Thoracic aorta (tissue), 2 donors: ENCODE results near the gene MAGEF1. TPM values are rescaled to one million over a fixed set of nuclear protein-coding genes. Genes with fewer than 3 reads are reported as not detected.

Source experiments
- ATAC-seq: fragments of 150-250 bp; one replicate; pipeline ENCODE4 v1.8.0; 2017; ENCODE audit warnings: low read depth; ENCODE audit not compliant: insufficient number of reproducible peaks, low FRiP score
- DNase-seq: peaks from one replicate; pipeline ENCODE4 v3.0.0-alpha.2; 2020; ENCODE audit warnings: low spot score
- H3K27ac ChIP-seq, 2 donors: fragments of 200-600 bp; sonication (generic); 1 replicate in 1 of 2; 2 replicates in 1 of 2; pipeline ENCODE4 v1.5.1; 2016; ENCODE audit warnings: mild to moderate bottlenecking in 2 of 2, moderate library complexity in 2 of 2
- H3K27me3 ChIP-seq: fragments of 200-600 bp; sonication (generic); replicated peaks from 2 replicates; pipeline ENCODE4 v1.6.0; 2016; ENCODE audit warnings: mild to moderate bottlenecking; ENCODE audit not compliant: insufficient read depth
- H3K36me3 ChIP-seq: fragments of 200-600 bp; sonication (generic); one replicate; pipeline ENCODE4 v1.5.1; 2016
- H3K4me1 ChIP-seq, 2 donors: fragments of 200-600 bp; sonication (generic); 1 replicate in 1 of 2; 2 replicates in 1 of 2; pipeline versions ENCODE4 v1.5.1 to v1.6.0; 2016; ENCODE audit warnings: low read depth in 2 of 2, mild to moderate bottlenecking in 1 of 2; ENCODE audit not compliant: control insufficient read depth in 1 of 2
- H3K4me3 ChIP-seq: fragments of 200-600 bp; sonication (generic); 2 replicates; pipeline ENCODE4 v1.5.1; 2016; ENCODE audit warnings: mild to moderate bottlenecking
- H3K9me3 ChIP-seq: fragments of 200-600 bp; sonication (generic); 2 replicates; pipeline ENCODE4 v1.5.1; 2016
- CTCF ChIP-seq: fragments of 200-600 bp; sonication (generic); IDR thresholded peaks from one replicate; pipeline ENCODE4 v1.5.1; 2019; ENCODE audit warnings: antibody characterized with exemption
- total RNA-seq, 2 donors: library from RNA; depleted of rRNA; stranded (reverse); fragments of >200 nt; gene quantifications; one replicate each; pipeline versions ENCODE4 v1.1.0 to v1.2.3, GENCODE V29; 2016

The MAGEF1 gene
- total RNA-seq, 2 donors from 2014 or later, result 26.1 TPM

- no peaks in the 10 kb centered on the region for H3K27me3 ChIP-seq
- ATAC-seq (no peak), DNase-seq (no peak)
- no peaks in the 10 kb centered on the region for H3K36me3 ChIP-seq
- TF ChIP-seq CTCF, result no peak
- H3K4me1 ChIP-seq, result peaks cover 23 to 27% of the 10 kb centered on the region in 2 donors
- H3K27ac ChIP-seq, result peak overlapping the region; percentile 92 to 95
- peak overlapping the region; percentile 99 for H3K4me3 ChIP-seq
- no peaks in the 10 kb centered on the region for H3K9me3 ChIP-seq
Observed at GRCh38 chr3:184712248-184713039, 580 bp upstream of the MAGEF1 start.

- no peak for TF ChIP-seq CTCF
- Histone ChIP-seq H3K36me3 (no peaks in the 10 kb centered on the region), H3K27me3 (no peaks in the 10 kb centered on the region), H3K4me3 (peak overlapping the region; percentile 99), H3K4me1 (peaks cover 19 to 27% of the 10 kb centered on the region in 2 donors), H3K9me3 (no peaks in the 10 kb centered on the region), H3K27ac (peak overlapping the region; percentile 92 to 95)
- DNase-seq, result no peak
- ATAC-seq, result no peak
Observed at GRCh38 chr3:184710870-184711492, 883 bp downstream of the MAGEF1 start.

- no peak for TF ChIP-seq CTCF
- H3K36me3 ChIP-seq, result no peaks in the 10 kb centered on the region
- DNase-seq (no peak), ATAC-seq (no peak)
- no peaks in the 10 kb centered on the region for H3K27me3 ChIP-seq
- no peaks in the 10 kb centered on the region for H3K4me1 ChIP-seq
- no peak overlapping the region for H3K4me3 ChIP-seq
- no peaks in the 10 kb centered on the region for H3K9me3 ChIP-seq
- no peak overlapping the region for H3K27ac ChIP-seq
Observed at GRCh38 chr3:184703657-184704056, 8.2 kb downstream of the MAGEF1 start.

GRCh38 chr3:184700759-184701158 is 11.1 kb downstream of the MAGEF1 start:
- no peaks in the 10 kb centered on the region for H3K4me1 ChIP-seq
- no peak for DNase-seq

More at GRCh38 chr3:184700759-184701158, 11.1 kb downstream of the MAGEF1 start:
- Histone ChIP-seq H3K4me3 (no peak overlapping the region), H3K9me3 (no peaks in the 10 kb centered on the region), H3K36me3 (no peaks in the 10 kb centered on the region), H3K27me3 (no peaks in the 10 kb centered on the region), H3K27ac (no peak overlapping the region)
- no peak for ATAC-seq
- TF ChIP-seq CTCF, result no peak
